HG03439 (cell line): ENCODE results near the gene GRAP.

Experiments
- ATAC-seq: cut with Tn5 transposase; IDR thresholded peaks from one replicate; pipeline ENCODE4 v1.9.1; 2021; ENCODE audit warnings: mild to moderate bottlenecking, moderate library complexity; ENCODE audit not compliant: unreplicated experiment

Gene GRAP

GRCh38 chr17:18987230-18987610, 59.5 kb downstream of the GRAP start:
- no peak for ATAC-seq

DNA sequence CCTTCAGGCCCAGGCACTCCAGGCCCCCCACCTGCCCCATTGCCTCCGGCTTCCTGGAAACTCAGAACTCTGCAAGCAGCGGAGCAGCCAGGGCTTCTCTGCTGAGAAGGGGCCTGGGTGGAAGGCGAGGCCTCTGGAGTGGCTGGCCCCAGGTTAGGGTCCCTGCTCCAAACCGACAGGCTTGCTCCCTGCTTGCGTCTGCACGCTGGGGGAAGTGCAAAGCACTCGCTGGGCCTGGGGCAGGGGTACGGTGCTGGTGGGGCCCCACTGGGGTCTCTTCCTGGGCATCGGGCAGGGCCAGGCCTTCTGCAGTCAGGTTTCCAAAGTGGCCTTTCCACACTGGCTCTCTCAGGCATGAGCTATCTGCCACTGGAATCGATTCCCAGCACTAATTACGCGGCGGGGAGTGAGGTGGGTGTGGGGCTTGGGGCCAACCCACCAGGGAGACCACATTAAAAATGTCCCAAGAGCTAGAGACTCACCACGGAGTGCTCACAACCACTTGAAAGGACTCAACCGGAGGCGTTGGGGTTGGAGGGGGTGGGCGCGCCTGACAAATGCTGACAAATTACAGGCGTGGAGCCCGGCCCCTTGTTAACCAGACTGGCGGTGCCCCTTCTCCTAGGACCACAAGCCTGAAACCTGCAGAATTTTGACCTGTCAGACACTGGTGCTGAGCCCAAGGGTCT, 60.1 kb downstream of the GRAP start:
- ATAC-seq = no peak

- no peak for ATAC-seq
Measured at GRCh38 chr17:18985475-18985874, 61.3 kb downstream of the GRAP start.

DNA sequence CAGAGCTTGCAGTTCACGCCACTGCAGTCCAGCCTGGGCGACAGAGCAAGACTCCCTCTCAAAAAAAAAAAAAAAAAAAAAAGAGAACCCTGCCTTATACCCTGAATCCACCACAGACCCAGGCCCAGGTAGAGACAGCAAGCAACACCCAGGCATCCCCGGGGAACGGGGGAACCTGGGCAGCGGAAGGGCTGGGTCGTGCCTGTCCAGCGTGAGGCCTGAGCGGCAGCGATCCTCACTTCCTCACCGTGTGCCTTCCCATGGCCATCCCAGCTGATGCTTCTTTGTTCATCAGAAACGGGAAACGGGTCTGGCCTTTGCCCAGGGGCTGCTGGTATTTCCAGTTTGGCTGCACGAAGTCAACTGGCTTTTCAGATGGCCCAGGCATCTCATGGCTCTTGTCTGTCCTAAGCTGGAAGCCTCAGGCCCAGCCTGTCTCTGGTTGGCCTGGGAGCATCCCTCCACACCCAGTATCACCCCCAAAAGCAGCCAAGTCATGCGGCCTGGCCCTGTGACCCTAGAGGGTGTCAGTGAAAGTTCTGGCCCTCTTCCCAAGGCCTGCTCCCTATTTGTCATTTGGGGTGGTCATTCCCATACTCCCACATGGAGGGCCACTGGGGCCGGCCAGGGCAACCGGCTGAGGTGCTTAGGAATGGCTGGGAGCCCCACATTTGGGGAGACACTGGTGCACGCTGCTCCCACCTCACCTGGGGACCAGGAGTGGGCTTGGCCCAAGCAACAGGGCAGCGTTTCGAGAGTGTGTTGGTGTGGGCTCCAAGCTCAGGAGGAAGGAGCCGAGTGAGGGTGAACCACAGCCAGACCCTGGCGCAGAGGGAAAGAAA, 62.3 kb downstream of the GRAP start:
- no peak for ATAC-seq

- no peak for ATAC-seq
Measured at GRCh38 chr17:18981642-18982424, 64.9 kb downstream of the GRAP start.

- ATAC-seq = no peak
Measured at GRCh38 chr17:18981335-18981641, 65.5 kb downstream of the GRAP start.

GRCh38 chr17:18980682-18981334, 65.9 kb downstream of the GRAP start:
- no peak for ATAC-seq

GRCh38 chr17:18978655-18979054, 68.1 kb downstream of the GRAP start:
- ATAC-seq = no peak

DNA sequence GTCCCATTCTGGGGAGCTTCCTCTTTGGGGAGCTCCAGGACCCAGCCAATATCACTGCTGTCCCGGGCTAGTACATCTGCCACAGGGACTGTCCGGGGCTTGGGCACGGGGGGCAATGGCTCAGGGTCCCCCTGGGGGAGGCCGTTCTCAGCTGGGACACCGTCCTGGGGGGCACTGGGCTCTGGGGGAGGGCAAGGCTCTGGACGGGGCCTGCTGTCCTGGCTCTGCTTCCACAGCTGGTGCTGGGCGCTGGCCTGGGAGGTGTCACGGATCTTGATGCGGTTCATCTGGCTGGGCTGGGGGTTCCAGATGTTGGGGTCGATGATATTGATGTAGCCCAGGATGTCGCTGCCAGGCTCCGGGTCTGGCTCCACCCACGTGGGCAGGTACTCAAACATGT, 68.7 kb downstream of the GRAP start:
- ATAC-seq = no peak

DNA sequence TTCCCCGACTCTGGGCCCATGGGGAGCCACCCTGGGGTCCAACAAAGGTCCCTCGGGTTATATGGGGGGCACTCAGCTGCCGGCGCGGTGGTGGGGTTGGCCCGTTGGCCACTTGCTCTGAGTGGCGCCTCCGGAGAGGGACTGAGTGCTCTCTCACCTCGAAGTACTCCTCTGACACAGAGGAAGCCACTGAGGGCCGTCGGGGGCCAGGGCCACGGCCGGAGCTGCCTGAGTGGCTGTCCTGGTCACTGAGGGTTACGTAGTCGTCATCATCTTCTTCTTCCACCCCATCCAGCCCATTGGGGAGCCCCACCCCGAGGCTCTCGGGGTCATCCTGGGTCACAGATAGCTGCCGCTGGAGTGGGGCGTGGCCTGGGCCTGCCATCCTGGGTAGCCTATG, 69.1 kb downstream of the GRAP start:
- no peak for ATAC-seq

- no peak for ATAC-seq
Measured at GRCh38 chr17:18977021-18977420, 69.7 kb downstream of the GRAP start.

DNA sequence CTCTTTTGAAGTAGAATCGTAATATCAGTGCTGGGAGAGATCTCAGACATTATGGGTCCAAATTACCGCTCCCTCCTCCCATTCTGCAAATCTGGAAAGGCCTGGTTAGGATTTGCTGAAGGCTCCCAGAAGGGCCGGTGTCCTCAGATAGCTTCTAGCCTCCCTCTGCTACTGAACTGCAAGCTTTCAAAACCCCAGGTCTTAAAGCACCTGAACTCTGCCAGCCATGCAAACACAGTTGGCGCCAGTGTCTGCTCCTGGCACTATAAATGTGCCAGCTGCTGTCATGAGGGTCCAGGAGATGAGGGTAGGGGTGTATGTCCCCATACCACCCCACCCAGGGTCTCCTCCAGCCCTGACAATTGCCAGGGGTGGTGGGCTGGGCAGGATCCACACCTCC, 70.6 kb downstream of the GRAP start:
- ATAC-seq = no peak

DNA sequence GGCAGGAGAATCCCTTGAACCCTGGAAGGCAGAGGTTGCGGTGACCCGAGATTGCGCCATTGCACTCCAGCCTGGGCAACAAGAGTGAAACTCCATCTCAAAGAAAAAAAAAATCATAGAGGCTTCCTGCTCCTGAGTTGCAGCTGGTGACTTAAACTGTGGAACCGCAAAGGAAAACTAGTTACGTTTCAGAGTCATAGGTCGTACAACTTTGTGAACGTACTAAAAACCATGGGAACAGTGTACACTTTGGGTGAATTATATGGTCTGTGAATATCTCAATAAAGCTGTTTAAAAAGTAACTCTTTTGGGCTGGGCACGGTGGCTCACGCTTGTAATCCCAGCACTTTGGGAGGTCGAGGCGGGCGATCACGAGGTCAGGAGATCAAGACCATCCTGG, 71.2 kb downstream of the GRAP start:
- no peak for ATAC-seq

GRCh38 chr17:18974407-18975149, 72.2 kb downstream of the GRAP start:
- ATAC-seq = no peak

DNA sequence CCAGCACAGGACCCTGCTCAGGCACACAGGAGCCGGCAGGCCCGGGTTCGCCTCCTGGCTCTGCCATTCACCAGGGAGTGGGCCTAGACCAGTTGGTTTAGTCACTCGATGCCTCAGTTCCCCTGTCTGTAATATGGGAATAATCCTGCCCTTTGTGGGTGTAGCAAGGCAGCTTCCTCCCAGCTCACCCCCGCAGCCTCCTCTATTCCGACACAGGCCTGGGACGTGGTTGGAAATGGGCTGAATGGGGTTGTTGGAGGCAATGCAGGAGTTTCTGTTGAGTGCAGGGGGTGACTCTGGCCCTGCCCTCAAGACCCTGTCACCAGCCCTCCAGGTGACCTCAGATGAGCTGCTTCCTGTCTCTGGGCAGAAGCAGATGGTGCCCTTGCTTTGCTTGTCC, 75.0 kb downstream of the GRAP start:
- ATAC-seq = no peak
